GM19043 (cell line): ENCODE results near the gene ACTL7A.

Source experiments
- ATAC-seq: cut with Tn5 transposase; IDR thresholded peaks from one replicate; pipeline ENCODE4 v1.9.1; 2021; ENCODE audit warnings: low read depth; ENCODE audit not compliant: unreplicated experiment

The ACTL7A gene

GRCh38 chr9:108910914-108911313, 48.8 kb downstream of the ACTL7A start:
- no peak for ATAC-seq

- no peak for ATAC-seq
These were observed 49.8 kb downstream of the ACTL7A start for GRCh38 chr9:108911820-108912219.
